GM23338 (cell line): ENCODE data around the gene TSPAN7. TPM values are rescaled to one million over a fixed set of nuclear protein-coding genes. Genes with fewer than 3 reads are reported as not detected.

Experiments
- ATAC-seq: fragments of 200-7000 bp; cut with Tn5 transposase; 3 replicates; pipeline ENCODE4 v1.9.1; 2020
- DNase-seq: peaks from one replicate; pipeline ENCODE4 v3.0.0-alpha.2; 2015; ENCODE audit warnings: low spot score
- H2AFZ ChIP-seq: fragments of 200-600 bp; sonication (generic); 2 replicates; pipeline ENCODE4 v1.8.0; 2016; ENCODE audit warnings: antibody characterized with exemption, mild to moderate bottlenecking, moderate library complexity
- H3F3A ChIP-seq: fragments of 200-600 bp; sonication (generic); replicated peaks from 2 replicates; pipeline ENCODE4 v1.8.0; 2017; ENCODE audit warnings: antibody characterized with exemption, mixed run types, low read depth
- H3K27ac ChIP-seq: fragments of 200-600 bp; sonication (generic); 2 replicates; pipeline ENCODE4 v1.6.1; 2016; ENCODE audit warnings: low read depth
- H3K27me3 ChIP-seq: fragments of 200-600 bp; sonication (generic); 2 replicates; pipeline ENCODE4 v1.8.0; 2016; ENCODE audit warnings: mild to moderate bottlenecking, mixed run types, moderate library complexity; ENCODE audit not compliant: insufficient read depth
- H3K36me3 ChIP-seq: fragments of 200-600 bp; sonication (generic); 2 replicates; pipeline ENCODE4 v1.8.0; 2016; ENCODE audit warnings: mild to moderate bottlenecking; ENCODE audit not compliant: insufficient read depth
- H3K4me1 ChIP-seq: fragments of 200-600 bp; sonication (generic); 2 replicates; pipeline ENCODE4 v1.8.0; 2016; ENCODE audit warnings: mild to moderate bottlenecking, moderate library complexity; ENCODE audit not compliant: insufficient read depth
- H3K4me2 ChIP-seq: fragments of 200-600 bp; sonication (generic); 2 replicates; pipeline ENCODE4 v1.7.1; 2017; ENCODE audit warnings: mixed run types
- H3K4me3 ChIP-seq: fragments of 200-600 bp; sonication (generic); 2 replicates; pipeline ENCODE4 v1.6.1; 2016; ENCODE audit warnings: mixed run types
- H3K79me2 ChIP-seq: fragments of 200-600 bp; sonication (generic); replicated peaks from 2 replicates; pipeline ENCODE4 v1.8.0; 2017; ENCODE audit warnings: mild to moderate bottlenecking; ENCODE audit not compliant: insufficient read depth
- H3K9me2 ChIP-seq: fragments of 200-600 bp; sonication (generic); 2 replicates; pipeline ENCODE4 v1.8.0; 2017; ENCODE audit not compliant: insufficient read depth
- H4K20me1 ChIP-seq: fragments of 200-600 bp; sonication (generic); replicated peaks from 2 replicates; pipeline ENCODE4 v1.8.0; 2017; ENCODE audit warnings: mild to moderate bottlenecking; ENCODE audit not compliant: insufficient read depth
- H3K27ac Mint-ChIP-seq: 2 replicates; pipeline ENCODE4 v1.8.0; 2020; ENCODE audit warnings: inconsistent platforms, mild to moderate bottlenecking, moderate library complexity, mixed read lengths
- H3K27me3 Mint-ChIP-seq: 3 replicates; pipeline ENCODE4 v1.8.0; 2022; ENCODE audit warnings: low read depth, mild to moderate bottlenecking, moderate library complexity, mixed read lengths, inconsistent platforms; ENCODE audit not compliant: insufficient read depth, poor library complexity
- H3K36me3 Mint-ChIP-seq: 3 replicates; pipeline ENCODE4 v1.8.0; 2021; ENCODE audit warnings: low read depth, mild to moderate bottlenecking, inconsistent platforms, moderate library complexity, mixed read lengths
- H3K4me1 Mint-ChIP-seq: 3 replicates; pipeline ENCODE4 v1.8.0; 2020; ENCODE audit warnings: mild to moderate bottlenecking, inconsistent platforms, mixed read lengths
- H3K4me3 Mint-ChIP-seq: 3 replicates; pipeline ENCODE4 v1.8.0; 2021; ENCODE audit warnings: moderate library complexity, mild to moderate bottlenecking, inconsistent platforms, mixed read lengths
- H3K9me3 Mint-ChIP-seq: 3 replicates; pipeline ENCODE4 v1.8.0; 2020; ENCODE audit warnings: moderate library complexity, mild to moderate bottlenecking, inconsistent platforms, mixed read lengths
- CREB1 ChIP-seq: fragments of 250-450 bp; sonication (Bioruptor Pico); IDR thresholded peaks from 2 replicates; pipeline ENCODE4 v1.5.0; 2020; ENCODE audit warnings: low read depth, mild to moderate bottlenecking, moderate library complexity
- EZH2 ChIP-seq: fragments of 200-600 bp; sonication (generic); IDR thresholded peaks from one replicate; pipeline ENCODE4 v1.8.0; 2017; ENCODE audit warnings: antibody characterized with exemption, mild to moderate bottlenecking, low read depth; ENCODE audit not compliant: unreplicated experiment
- EZH2phosphoT487 ChIP-seq: fragments of 200-600 bp; sonication (generic); IDR thresholded peaks from one replicate; pipeline ENCODE4 v1.8.1; 2018; ENCODE audit warnings: antibody characterized with exemption; ENCODE audit not compliant: unreplicated experiment
- JUNB ChIP-seq: IDR thresholded peaks from one replicate; pipeline ENCODE4 v1.6.1; 2016; ENCODE audit warnings: antibody characterized with exemption; ENCODE audit not compliant: unreplicated experiment
- POLR2AphosphoS5 ChIP-seq: IDR thresholded peaks from 2 replicates; pipeline ENCODE4 v1.6.1; 2016; ENCODE audit warnings: antibody characterized with exemption, low read depth
- ZNF114 ChIP-seq: fragments of 250-450 bp; sonication (Bioruptor Pico); IDR thresholded peaks from 2 replicates; pipeline ENCODE4 v1.5.0; 2020; ENCODE audit warnings: mild to moderate bottlenecking, moderate library complexity
- ZNF331 ChIP-seq: fragments of 250-450 bp; sonication (Bioruptor Pico); IDR thresholded peaks from 2 replicates; pipeline ENCODE4 v1.5.0; 2020; ENCODE audit warnings: low read depth, mild to moderate bottlenecking, moderate library complexity
- polyA plus RNA-seq: library from polyadenylated mRNA; unstranded; fragments of >200 nt; fragmentation: Nextera tagmentation; extraction: Ambion mirVana; gene quantifications from 2 replicates; pipeline ENCODE4 v1.2.1, GENCODE V29; 2016
- total RNA-seq: library from RNA; depleted of rRNA; stranded (reverse); fragments of >200 nt; shearing (Covaris generic); gene quantifications from 2 replicates; pipeline ENCODE4 v1.2.3, GENCODE V29; 2014
- TF ChIP-seq, protein P1 (sequence below): IDR thresholded peaks from one replicate; pipeline ENCODE4 v1.6.1; 2018; ENCODE audit warnings: antibody characterized with exemption; ENCODE audit not compliant: unreplicated experiment
- TF ChIP-seq, protein P2 (sequence below): IDR thresholded peaks from 2 replicates; pipeline ENCODE4 v1.6.1; 2016; ENCODE audit warnings: antibody characterized with exemption
- TF ChIP-seq, protein P3 (sequence below): fragments of 250-450 bp; sonication (Bioruptor Pico); IDR thresholded peaks from 2 replicates; pipeline ENCODE4 v1.5.0; 2020; ENCODE audit warnings: mild to moderate bottlenecking, moderate library complexity
- TF ChIP-seq, protein P4 (sequence below), 2 experiments: fragments of 200-600 bp in 1 of 2; sonication (generic) in 1 of 2; conservative IDR thresholded peaks; 2 replicates each; pipeline versions ENCODE4 v1.5.1 to v1.6.1; 2016 to 2017; ENCODE audit warnings: antibody characterized with exemption in 2 of 2, low read depth in 2 of 2, mild to moderate bottlenecking in 2 of 2, moderate library complexity in 1 of 2

Gene TSPAN7
- total and polyA plus RNA-seq, 2 experiments from 2014 or later: 7.2 to 11.5 TPM

DNA sequence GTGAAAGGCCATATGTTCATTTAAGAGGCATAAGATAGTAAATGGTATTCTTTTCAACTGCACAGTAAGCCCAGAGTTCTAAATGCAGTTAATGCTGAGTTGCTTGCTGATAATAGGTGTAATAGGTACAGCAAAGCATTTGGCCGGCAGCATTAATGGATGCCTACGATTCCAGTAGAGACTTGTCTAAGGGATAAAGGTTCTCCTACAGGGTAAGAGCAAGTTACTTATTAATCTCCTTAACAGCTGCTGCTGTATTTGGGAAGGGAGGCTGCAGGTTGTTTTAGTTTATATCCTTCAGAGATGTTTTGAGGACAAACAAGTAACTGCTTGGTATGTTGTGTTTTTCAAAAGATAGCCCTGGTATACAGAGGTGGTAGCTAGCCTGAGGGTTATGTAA lies 16.8 kb downstream of the TSPAN7 start:
- H3K27me3 ChIP-seq: no peaks in the 10 kb centered on the region
- Mint-ChIP-seq H3K27me3 (no peaks in the 10 kb centered on the region), H3K27ac (no peak overlapping the region), H3K4me1 (no peaks in the 10 kb centered on the region), H3K4me3 (no peak overlapping the region), H3K36me3 (no peaks in the 10 kb centered on the region), H3K9me3 (no peaks in the 10 kb centered on the region)
- no peak overlapping the region for H2AFZ ChIP-seq
- ATAC-seq: no peak
- TF ChIP-seq, protein P1, sequence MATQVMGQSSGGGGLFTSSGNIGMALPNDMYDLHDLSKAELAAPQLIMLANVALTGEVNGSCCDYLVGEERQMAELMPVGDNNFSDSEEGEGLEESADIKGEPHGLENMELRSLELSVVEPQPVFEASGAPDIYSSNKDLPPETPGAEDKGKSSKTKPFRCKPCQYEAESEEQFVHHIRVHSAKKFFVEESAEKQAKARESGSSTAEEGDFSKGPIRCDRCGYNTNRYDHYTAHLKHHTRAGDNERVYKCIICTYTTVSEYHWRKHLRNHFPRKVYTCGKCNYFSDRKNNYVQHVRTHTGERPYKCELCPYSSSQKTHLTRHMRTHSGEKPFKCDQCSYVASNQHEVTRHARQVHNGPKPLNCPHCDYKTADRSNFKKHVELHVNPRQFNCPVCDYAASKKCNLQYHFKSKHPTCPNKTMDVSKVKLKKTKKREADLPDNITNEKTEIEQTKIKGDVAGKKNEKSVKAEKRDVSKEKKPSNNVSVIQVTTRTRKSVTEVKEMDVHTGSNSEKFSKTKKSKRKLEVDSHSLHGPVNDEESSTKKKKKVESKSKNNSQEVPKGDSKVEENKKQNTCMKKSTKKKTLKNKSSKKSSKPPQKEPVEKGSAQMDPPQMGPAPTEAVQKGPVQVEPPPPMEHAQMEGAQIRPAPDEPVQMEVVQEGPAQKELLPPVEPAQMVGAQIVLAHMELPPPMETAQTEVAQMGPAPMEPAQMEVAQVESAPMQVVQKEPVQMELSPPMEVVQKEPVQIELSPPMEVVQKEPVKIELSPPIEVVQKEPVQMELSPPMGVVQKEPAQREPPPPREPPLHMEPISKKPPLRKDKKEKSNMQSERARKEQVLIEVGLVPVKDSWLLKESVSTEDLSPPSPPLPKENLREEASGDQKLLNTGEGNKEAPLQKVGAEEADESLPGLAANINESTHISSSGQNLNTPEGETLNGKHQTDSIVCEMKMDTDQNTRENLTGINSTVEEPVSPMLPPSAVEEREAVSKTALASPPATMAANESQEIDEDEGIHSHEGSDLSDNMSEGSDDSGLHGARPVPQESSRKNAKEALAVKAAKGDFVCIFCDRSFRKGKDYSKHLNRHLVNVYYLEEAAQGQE: no peak
- TF ChIP-seq, protein P2, sequence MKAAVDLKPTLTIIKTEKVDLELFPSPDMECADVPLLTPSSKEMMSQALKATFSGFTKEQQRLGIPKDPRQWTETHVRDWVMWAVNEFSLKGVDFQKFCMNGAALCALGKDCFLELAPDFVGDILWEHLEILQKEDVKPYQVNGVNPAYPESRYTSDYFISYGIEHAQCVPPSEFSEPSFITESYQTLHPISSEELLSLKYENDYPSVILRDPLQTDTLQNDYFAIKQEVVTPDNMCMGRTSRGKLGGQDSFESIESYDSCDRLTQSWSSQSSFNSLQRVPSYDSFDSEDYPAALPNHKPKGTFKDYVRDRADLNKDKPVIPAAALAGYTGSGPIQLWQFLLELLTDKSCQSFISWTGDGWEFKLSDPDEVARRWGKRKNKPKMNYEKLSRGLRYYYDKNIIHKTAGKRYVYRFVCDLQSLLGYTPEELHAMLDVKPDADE: no peak
- TF ChIP-seq, protein P3, sequence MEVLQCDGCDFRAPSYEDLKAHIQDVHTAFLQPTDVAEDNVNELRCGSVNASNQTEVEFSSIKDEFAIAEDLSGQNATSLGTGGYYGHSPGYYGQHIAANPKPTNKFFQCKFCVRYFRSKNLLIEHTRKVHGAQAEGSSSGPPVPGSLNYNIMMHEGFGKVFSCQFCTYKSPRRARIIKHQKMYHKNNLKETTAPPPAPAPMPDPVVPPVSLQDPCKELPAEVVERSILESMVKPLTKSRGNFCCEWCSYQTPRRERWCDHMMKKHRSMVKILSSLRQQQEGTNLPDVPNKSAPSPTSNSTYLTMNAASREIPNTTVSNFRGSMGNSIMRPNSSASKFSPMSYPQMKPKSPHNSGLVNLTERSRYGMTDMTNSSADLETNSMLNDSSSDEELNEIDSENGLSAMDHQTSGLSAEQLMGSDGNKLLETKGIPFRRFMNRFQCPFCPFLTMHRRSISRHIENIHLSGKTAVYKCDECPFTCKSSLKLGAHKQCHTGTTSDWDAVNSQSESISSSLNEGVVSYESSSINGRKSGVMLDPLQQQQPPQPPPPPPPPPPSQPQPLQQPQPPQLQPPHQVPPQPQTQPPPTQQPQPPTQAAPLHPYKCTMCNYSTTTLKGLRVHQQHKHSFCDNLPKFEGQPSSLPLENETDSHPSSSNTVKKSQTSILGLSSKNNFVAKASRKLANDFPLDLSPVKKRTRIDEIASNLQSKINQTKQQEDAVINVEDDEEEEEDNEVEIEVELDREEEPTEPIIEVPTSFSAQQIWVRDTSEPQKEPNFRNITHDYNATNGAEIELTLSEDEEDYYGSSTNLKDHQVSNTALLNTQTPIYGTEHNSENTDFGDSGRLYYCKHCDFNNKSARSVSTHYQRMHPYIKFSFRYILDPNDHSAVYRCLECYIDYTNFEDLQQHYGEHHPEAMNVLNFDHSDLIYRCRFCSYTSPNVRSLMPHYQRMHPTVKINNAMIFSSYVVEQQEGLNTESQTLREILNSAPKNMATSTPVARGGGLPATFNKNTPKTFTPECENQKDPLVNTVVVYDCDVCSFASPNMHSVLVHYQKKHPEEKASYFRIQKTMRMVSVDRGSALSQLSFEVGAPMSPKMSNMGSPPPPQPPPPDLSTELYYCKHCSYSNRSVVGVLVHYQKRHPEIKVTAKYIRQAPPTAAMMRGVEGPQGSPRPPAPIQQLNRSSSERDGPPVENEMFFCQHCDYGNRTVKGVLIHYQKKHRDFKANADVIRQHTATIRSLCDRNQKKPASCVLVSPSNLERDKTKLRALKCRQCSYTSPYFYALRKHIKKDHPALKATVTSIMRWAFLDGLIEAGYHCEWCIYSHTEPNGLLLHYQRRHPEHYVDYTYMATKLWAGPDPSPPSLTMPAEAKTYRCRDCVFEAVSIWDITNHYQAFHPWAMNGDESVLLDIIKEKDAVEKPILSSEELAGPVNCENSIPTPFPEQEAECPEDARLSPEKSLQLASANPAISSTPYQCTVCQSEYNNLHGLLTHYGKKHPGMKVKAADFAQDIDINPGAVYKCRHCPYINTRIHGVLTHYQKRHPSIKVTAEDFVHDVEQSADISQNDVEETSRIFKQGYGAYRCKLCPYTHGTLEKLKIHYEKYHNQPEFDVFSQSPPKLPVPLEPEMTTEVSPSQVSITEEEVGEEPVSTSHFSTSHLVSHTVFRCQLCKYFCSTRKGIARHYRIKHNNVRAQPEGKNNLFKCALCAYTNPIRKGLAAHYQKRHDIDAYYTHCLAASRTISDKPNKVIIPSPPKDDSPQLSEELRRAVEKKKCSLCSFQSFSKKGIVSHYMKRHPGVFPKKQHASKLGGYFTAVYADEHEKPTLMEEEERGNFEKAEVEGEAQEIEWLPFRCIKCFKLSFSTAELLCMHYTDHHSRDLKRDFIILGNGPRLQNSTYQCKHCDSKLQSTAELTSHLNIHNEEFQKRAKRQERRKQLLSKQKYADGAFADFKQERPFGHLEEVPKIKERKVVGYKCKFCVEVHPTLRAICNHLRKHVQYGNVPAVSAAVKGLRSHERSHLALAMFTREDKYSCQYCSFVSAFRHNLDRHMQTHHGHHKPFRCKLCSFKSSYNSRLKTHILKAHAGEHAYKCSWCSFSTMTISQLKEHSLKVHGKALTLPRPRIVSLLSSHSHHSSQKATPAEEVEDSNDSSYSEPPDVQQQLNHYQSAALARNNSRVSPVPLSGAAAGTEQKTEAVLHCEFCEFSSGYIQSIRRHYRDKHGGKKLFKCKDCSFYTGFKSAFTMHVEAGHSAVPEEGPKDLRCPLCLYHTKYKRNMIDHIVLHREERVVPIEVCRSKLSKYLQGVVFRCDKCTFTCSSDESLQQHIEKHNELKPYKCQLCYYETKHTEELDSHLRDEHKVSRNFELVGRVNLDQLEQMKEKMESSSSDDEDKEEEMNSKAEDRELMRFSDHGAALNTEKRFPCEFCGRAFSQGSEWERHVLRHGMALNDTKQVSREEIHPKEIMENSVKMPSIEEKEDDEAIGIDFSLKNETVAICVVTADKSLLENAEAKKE: no peak
- TF ChIP-seq POLR2AphosphoS5 (no peak), ZNF114 (CRISPR knock-in tag) (no peak), ZNF331 (no peak), JUNB (no peak), EZH2phosphoT487 (no peak), EZH2 (no peak), CREB1 (no peak)
- TF ChIP-seq, protein P4, sequence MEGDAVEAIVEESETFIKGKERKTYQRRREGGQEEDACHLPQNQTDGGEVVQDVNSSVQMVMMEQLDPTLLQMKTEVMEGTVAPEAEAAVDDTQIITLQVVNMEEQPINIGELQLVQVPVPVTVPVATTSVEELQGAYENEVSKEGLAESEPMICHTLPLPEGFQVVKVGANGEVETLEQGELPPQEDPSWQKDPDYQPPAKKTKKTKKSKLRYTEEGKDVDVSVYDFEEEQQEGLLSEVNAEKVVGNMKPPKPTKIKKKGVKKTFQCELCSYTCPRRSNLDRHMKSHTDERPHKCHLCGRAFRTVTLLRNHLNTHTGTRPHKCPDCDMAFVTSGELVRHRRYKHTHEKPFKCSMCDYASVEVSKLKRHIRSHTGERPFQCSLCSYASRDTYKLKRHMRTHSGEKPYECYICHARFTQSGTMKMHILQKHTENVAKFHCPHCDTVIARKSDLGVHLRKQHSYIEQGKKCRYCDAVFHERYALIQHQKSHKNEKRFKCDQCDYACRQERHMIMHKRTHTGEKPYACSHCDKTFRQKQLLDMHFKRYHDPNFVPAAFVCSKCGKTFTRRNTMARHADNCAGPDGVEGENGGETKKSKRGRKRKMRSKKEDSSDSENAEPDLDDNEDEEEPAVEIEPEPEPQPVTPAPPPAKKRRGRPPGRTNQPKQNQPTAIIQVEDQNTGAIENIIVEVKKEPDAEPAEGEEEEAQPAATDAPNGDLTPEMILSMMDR (conservative IDR thresholded peaks at IDR 0.05; ENCODE audit: low read depth in 2 of 2): no peak
- no peaks in the 10 kb centered on the region for H3K4me1 ChIP-seq
- no peak for DNase-seq
- no peak overlapping the region for H3K4me2 ChIP-seq
- H3K9me2 ChIP-seq: no peaks in the 10 kb centered on the region
- no peaks in the 10 kb centered on the region for H3K36me3 ChIP-seq
- no peak overlapping the region for H3K27ac ChIP-seq
- H3K4me3 ChIP-seq: no peak overlapping the region
- no peaks in the 10 kb centered on the region for H4K20me1 ChIP-seq
- H3K79me2 ChIP-seq: no peaks in the 10 kb centered on the region
- no peaks in the 10 kb centered on the region for H3F3A ChIP-seq
